ENCODE measurements around the gene KY.

KY gene

GRCh38 chr3:134650431-134651346 is at the start of gene KY:
KY (minus strand) TSS chr3:134651022; CDS start chr3:134650960, 62 bp downstream.
- DNase-seq (ENCODE audit: low read depth in 2 of 2), result no peak

GRCh38 chr3:134699721-134700120 is 48.9 kb upstream of the KY start:
- DNase-seq (ENCODE audit: low read depth in 2 of 2), result no peak

- no peak for DNase-seq (ENCODE audit: low read depth in 2 of 2)
These were observed 48.4 kb upstream of the KY start for GRCh38 chr3:134699141-134699711.

GRCh38 chr3:134697830-134698689 is 47.2 kb upstream of the KY start:
- DNase-seq (ENCODE audit: low read depth in 2 of 2), result no peak

- DNase-seq (ENCODE audit: low read depth in 2 of 2), result no peak
These were observed 45.3 kb upstream of the KY start for GRCh38 chr3:134696155-134696554.

- no peak for DNase-seq (ENCODE audit: low read depth in 2 of 2)
These were observed 44.2 kb upstream of the KY start for GRCh38 chr3:134694946-134695543.

- no peak for DNase-seq (ENCODE audit: low read depth in 2 of 2)
These were observed 43.6 kb upstream of the KY start for GRCh38 chr3:134694466-134694865.

GRCh38 chr3:134693804-134694203 is 43.0 kb upstream of the KY start:
- no peak for DNase-seq (ENCODE audit: low read depth in 2 of 2)

GRCh38 chr3:134693226-134693625 is 42.4 kb upstream of the KY start:
- no peak for DNase-seq (ENCODE audit: low read depth in 2 of 2)

- DNase-seq (ENCODE audit: low read depth in 2 of 2), result no peak
These were observed 39.4 kb upstream of the KY start for GRCh38 chr3:134690226-134690625.

GRCh38 chr3:134687642-134688041 is 36.8 kb upstream of the KY start:
- no peak for DNase-seq (ENCODE audit: low read depth in 2 of 2)

- DNase-seq (ENCODE audit: low read depth in 2 of 2), result no peak
These were observed 35.3 kb upstream of the KY start for GRCh38 chr3:134685929-134686802.

- no peak for DNase-seq (ENCODE audit: low read depth in 2 of 2)
These were observed 31.5 kb upstream of the KY start for GRCh38 chr3:134682196-134682880.

- DNase-seq (ENCODE audit: low read depth in 2 of 2), result no peak
These were observed 30.7 kb upstream of the KY start for GRCh38 chr3:134681522-134681900.

GRCh38 chr3:134680796-134681521 is 30.1 kb upstream of the KY start:
- DNase-seq (ENCODE audit: low read depth in 2 of 2), result no peak

GRCh38 chr3:134677987-134678308 is 27.1 kb upstream of the KY start:
- DNase-seq (ENCODE audit: low read depth in 2 of 2), result no peak

GRCh38 chr3:134677196-134677986 is 26.6 kb upstream of the KY start:
- DNase-seq (ENCODE audit: low read depth in 2 of 2), result no peak

GRCh38 chr3:134675726-134676256 is 25.0 kb upstream of the KY start:
- DNase-seq (ENCODE audit: low read depth in 2 of 2), result no peak

- DNase-seq (ENCODE audit: low read depth in 2 of 2), result no peak
These were observed 21.7 kb upstream of the KY start for GRCh38 chr3:134672571-134672970.
